Islet of Langerhans (tissue), 1 donor: ENCODE results near the gene MYOZ1.
A peak's percentile ranks its signal among the peaks of the same experiment; 100 is the strongest.
"Not testable (repeated sequence)": the region's sequence is repeated elsewhere in the genome, so short reads cannot be mapped to it uniquely, and the experiment has no call there.

Experiments used
- FAIRE-seq: peaks from one replicate; lab custom pipeline; 2011; peaks lifted over from hg19 to GRCh38; lab: Jason Lieb, UNC

MYOZ1 gene

DNA sequence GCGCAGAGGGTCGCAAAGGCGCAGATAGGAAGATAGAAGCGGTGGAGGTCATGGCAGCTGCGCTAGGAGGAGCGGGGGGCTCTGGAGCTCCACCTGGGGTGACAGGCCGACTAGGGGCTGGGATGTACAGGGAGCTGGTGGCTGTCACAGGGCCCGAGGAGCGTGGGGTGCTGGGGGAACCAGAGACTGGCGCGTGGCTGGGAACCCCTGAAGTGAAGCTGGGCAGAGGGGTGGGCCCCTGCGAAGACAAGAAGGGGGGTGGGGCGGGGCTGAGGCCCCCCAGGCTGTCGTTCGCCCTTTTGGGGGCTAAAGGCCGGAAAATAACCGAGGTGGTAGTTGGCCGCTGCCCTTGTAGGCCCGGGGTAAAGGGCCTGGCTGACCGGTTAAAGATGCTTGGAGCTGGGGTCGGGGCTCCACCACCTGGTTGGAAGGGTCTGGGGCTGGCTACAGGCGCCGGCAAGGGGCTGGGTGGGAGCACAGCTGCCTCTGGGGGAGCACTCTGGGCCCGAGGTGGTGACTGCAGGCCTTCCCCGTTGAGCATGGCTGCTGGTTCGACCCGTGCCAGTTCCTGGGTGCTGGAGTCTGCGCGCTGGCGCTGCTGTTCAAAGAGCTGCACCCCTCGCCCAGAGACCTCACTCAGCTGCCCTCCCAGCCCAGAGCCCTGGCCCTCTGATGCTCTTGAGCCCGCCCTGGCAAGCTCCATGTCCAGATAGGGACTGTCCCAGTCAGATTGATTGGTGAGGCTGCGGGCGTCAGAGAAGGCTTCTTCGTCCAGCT lies 6.8 kb upstream of the MYOZ1 start:
- FAIRE-seq: no peak

DNA sequence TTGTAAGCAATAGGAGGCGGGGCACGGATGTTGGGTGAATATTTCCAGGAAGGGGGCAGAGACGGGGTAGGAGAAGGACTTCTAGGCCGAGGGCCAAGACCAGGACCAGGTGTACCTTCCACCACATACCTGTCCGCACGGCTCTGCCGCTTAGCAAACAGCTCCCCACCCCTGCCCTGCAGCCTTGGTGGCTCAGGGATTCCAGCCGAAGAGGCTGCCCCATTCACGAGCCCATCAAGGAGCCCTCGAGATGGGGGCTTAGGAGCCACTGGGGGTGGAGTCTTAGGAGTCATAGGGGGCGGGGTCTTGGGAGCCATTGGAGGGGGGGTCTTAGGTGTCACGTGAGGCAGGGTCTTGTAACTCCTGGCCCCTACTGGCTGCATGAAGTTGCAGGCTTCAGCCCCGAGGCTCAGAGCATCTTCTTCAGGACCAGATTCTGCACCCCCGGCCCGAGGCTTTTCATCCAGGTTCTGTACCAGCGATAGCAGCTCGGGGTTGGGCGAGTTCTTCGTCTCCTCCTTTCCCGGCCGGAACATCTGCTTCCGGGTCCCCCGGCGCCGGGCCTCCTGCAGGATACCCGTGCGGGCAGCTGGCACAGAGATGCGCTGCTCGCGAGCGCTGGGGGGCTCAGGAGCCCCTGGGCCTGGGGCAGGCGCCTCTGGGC lies 6.1 kb upstream of the MYOZ1 start:
- no peak for FAIRE-seq

DNA sequence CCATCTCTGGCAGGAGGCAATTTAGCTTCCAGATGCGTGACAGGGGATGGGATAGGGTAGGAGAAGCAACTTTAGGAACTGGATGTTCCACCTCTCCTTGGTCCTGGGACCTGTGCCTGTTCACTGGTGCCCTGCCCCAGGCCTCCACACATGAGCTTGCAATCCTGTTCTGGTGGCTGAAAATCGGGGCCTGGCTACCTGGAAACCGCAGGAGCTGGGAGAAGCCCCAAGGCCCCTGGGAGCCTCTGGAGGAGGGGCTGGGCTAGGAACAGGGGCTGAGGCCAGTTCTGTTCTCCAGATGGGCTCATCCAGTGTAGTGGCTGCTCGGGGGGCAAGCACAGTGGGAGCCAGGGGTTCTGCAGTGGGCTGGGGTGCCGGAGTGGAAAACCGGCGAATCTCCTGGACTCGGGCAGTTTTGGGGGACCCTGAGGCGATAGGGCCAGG lies 5.3 kb upstream of the MYOZ1 start:
- FAIRE-seq: no peak

DNA sequence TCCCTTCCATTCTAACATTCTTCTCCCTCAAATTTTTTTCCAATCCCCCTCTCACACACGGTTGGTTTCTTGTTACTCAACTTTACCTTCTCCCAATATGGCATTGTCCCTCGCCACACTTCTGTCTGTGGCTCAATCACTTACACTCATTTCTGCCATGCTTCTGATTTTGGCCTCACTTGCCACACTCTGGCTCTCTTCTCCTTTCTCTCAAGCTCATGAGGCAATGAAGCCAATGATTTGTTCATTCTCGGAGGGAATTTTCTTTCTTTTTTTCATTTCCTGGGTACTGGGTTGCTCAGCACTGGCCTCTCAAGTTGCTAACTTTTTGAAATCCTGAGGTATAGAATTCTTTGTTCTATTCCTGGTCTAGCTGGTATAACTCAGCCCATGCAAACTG lies 4.0 kb upstream of the MYOZ1 start:
- FAIRE-seq: no peak

DNA sequence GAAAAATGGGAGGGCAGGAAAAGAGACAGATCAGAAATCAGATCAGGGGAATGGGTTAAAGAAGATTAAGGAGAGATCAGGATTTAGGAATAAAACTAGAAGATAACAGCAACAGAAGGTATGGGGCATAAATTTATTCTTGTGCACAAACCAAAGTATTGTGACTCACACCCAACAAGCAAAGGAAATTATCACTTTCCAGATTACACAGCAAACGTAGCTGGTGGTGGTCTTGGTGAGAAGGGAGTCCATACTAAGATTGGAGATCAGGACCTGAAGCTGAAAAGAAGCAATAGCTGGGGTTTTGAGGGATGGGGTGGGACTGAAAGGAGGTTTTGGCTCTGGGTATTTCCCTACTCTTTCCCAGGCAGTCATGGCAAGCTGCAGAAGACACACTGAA lies 3.5 kb upstream of the MYOZ1 start:
- no peak for FAIRE-seq

DNA sequence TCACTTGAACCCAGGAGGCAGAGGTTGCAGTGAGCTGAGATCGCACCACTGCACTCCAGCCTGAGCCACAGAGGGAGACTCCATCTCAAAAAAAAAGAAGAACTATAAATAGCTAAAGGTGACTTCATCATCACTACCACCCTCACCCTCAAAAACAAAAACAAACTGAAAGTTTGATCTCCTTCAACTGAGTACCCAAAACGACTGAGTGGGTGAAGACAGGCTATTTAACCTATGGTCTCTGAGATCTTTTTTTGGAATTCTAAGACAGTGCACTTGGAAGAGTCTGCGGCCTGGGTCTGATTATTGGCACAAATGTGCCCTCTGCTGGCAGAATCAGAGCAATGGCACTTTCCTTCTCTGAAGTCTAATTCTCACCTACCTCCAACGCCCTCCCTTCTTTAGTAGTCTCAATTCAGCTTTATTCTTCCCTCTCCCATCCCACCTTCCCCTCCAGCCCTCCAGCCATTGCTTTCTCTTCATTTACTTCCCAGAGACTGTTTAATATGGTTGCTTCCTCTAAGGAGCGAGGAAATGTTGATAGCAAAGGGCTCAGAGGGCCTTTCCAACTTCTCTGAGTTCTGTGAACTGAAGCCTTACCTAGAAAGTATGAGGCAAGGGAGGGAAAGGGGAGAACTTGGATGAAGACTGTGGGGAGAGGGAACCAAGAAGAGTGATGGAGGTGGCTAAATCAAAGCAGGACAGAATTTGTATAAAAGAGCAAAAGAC lies 2.9 kb upstream of the MYOZ1 start:
- FAIRE-seq: peak; percentile 69

DNA sequence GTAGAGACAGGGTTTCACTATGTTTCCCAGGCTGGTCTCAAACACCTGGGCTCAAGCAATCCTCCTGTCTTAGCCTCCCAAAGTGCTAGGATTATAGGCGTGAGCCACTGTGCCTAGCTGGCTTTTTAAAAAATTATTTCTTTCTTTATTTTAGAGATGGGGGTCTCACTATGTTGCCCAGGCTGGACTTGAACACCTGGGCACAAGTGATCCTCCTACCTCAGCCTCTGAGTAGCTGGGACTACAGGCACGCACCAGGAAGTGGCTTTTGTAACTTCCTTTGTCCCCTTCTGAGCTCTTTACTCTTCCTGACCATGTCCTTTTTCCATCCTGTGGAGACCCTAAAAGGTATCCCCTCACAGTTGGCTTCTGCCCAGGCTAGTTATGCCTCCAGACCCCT lies 2.1 kb upstream of the MYOZ1 start:
- FAIRE-seq: no peak

DNA sequence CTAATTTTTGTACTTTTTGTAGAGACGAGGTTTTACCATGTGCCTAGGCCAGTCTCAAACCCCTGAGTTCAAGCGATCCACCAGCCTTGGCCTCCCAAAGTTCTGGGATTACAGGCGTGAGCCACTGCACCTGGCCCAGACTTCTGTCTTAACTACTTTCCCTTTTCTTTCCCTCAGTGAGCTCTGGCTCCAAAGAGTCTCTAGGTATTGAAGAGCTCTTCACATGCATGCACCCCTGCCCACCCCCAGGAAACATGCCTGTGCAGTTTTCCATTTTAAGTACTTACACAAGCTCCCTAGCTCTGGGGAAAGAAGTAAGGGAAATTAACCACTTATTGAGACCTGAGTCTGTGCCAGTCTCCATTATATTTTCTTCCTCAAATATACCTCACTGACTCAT lies 2.0 kb downstream of the MYOZ1 start:
- FAIRE-seq: no peak

DNA sequence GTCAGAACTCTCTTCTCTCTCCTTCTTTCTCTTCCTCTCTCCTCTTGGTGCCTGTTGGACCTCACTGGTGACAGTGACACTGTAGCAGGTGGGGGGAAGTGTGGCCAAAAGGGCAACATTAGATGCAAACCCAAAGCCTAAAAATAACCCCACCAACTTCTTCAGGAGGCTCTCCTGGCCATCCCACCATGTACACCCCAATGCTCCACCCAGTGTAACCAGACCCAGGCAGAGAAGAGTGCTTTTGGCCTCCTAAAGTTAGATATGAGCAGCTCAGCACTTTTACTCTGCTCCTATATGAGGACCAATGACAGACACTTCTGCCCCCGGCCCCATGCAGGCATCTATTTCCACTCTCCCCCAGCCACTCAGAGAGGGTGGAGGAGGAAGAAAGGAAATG lies 5.5 kb downstream of the MYOZ1 start:
- no peak for FAIRE-seq

DNA sequence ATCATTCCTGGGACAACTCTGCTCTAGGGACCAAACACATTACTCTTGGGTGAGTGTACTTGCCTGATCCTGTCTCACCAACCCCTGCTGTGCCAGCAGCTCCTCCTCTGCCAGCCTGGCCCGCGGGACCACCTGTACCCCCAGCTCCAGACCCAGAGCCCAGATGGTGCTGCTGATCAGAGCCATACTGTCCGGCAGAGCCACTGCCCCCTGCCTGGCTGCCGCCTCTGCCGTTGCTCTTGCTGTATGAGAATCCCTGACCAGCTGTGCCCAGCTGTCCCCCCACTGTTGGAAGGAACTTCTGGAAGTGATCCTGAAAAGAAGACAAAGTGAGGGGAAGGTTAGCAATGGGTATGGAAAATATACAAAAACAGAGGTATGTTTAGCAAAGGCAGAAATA lies 6.9 kb downstream of the MYOZ1 start:
- no peak for FAIRE-seq

DNA sequence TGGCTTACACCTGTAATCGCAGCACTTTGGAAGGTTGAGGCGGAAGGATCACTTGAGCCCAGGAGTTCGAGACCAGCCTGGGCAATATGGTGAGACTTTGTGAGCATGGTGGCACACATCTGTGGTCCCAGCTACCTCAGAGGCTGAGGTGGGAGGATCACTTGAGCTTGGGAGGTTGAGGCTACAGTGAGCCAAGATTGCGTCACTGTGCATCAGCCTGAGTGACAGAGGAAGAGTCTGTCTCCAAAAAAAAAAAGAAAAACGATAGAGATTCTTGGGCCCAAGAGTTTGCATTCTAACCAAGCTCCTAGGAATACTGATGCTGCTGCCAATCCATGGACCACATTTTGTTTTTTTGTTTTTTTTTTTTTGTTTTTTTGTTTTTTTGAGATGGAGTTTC lies 12.1 kb downstream of the MYOZ1 start:
- FAIRE-seq: no peak

DNA sequence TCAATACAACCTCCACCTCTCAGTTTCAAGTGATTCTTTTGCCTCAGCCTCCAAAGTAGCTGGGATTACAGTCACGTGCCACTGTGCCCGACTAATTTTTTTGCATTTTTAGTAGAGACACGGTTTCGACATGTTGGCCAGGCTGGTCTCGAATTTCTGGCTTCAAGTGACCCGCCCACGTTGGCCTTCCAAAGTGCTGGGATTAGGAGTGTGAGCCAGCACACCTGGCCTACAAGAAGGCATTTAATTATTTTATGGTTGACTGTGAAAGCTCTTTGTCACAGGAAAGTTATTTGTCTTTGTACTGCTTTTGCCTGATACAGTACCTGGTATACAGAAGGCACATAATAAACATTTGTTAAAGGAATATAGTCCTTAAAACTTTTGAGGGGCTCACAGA lies 12.9 kb downstream of the MYOZ1 start:
- FAIRE-seq: no peak

DNA sequence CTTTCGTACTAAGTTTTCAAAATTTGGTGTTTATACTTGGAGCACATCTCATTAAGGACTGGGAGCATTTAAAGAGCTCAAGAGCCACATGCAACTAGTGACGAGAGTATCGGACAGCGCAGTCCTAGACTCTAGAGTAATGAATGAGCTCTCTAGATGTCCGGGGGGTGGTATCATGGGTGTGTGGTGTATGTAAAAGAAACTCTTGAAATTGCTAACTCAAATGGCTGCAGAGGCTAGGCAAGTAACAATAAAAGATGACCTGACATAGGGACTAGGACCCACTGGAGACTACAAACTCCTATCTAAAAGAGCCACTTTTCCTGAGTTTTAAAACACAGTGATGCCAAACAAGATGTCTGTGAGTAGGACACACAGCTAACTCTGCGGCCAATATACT lies 14.0 kb downstream of the MYOZ1 start:
- no peak for FAIRE-seq

DNA sequence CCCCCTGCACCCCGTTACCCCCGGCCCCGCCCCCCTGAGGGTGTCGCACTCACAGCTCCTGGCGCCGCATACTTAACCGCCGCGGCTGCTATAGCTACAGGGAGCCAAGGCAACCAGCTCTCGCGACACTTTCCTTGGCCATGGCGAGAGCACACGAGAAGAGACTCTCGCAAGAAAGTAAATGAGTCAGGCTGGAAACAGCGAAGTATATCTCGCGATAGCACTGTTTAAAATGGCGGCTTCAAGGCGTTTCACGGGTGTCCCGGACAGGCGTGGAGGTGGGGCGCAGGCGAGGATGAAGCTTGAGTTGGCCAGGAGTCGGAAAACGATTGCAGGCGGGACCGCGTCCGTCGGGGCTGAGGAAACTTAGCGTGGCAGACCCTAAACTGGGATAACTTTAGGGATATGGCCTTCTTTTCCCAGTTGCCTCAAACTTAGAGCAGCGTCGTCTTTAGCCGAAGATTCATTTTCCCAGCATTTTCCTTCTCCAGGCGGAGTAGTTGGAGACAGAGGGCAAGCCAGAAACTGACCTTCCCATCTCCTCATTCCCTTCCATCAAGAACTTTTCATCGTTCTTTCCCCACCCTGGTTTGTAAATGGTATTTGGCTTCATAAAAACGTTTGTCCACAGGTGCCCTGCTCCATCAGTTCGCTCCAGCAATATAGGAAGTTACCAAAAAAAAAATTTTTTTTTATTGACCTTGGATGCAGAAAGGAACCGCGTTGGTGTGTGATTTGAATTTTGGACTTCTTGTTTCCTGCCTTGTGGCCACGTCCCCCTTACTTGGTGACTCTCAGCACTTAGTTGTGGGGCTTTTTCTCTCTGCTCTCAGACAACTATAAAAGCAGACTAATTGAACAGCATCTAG lies 15.2 kb downstream of the MYOZ1 start:
- peak; percentile 69 for FAIRE-seq

DNA sequence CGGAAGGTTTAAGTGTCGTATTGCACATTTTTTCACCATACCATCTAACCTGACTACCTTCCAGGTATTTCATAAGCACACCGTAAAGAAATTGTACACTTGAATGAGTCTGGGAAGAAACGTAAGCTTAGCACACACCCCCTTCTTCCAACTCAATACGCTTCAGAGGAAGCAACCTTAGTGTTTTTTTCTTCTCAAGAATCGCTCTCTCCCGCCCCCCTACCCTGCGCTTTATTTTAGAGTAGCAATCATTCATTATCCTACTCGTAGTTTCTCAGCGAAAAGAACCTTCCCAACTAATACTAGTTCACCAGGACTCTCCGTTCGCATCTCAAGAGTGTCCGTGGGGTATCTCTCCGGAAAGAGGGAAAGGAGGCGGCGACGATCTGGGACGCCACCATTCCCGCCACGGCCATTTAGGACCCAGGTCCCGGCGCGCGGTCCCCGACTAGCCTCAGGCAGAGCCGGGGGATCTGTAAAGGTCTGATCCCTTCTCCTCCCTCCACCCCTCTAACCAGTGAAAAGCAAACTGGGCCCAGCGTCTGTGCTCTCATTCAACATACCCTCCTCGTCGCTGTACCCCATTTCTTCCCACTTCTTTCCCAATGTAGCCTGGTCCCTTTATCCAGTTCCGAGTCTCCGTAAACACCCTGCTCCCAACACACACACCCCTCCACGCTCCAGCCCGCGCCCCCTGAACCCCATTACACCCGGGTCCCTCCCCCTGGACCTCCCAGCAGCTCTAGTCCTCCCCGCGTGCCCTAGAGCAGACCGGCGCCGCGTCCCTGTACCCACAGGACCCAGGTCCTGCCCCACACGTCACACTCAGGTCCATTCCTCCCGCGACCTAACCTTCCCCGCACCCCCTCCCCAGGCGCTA lies 16.0 kb downstream of the MYOZ1 start:
- FAIRE-seq: no peak

DNA sequence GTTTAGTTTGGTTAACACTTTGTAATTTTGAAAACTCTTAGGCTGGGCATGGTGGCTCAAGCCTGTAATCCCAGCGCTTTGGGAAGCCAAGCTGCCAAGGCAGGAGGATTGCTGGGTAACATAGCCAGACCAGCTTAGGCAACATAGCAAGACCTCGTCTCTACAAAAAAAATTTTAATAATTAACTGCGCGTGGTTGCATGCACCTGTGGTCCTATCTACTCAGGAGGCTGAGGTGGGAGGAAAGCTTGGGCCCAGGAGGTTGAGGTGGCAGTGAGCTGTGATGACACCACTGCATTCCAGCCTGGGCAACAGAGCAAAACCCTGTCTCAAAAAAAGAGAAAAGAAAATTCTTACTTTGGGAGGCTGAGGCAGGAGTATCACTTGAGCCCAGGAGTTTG lies 18.2 kb downstream of the MYOZ1 start:
- no peak for FAIRE-seq

DNA sequence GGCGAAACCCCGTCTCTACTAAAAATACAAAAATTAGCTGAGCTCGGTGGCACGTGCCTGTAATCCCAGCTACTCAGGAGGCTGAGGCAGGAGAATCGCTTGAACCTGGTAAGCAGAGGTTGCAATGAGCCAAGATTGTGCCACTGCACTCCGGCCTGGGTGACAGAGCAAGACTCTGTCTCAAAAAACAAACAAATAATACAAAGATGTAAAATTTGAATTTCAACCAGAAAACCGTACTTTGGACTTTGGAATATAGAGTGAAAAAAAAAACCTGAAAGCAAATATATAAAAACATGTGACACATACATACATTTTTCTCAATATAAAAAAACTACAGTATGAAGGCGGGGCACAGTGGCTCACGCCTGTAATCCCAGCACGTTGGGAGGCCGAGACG lies 20.3 kb downstream of the MYOZ1 start:
- FAIRE-seq: not testable (repeated sequence)

DNA sequence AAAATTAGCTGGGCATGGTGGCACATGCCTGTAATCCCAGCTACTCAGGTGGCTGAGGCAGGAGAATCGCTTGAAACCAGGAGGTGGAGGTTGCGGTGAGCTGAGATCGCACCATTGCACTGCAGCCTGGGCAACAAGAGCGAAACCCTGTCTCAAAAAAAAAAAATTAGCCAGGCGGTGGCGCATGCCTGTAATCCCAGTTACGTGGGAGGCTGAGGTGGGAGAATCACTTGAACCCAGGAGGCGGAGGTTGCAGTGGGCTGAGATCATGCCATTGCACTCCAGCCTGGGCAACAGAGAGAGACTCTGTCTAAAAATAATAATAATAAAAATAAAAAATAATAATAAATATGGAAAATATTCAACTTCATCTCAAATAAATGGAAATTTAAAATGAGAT lies 24.1 kb downstream of the MYOZ1 start:
- FAIRE-seq: not testable (repeated sequence)

DNA sequence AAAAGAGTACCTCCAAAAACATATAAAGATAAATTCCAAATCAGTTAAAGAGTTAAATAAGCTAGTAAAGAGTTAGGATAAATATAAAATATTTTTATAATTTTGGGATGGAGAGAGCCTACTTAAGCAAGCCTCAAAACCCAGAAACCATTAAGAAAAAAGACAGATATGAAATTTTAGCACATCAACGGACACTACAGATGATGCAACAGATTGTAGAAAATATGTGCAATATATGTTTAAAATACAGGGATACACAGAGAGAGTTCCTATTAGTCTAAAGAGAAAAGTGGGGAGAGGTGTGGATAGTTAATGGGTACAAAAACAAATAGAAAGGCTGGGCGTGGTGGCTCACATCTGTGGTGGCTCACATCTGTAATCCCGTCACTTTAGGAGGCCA lies 26.6 kb downstream of the MYOZ1 start:
- no peak for FAIRE-seq

DNA sequence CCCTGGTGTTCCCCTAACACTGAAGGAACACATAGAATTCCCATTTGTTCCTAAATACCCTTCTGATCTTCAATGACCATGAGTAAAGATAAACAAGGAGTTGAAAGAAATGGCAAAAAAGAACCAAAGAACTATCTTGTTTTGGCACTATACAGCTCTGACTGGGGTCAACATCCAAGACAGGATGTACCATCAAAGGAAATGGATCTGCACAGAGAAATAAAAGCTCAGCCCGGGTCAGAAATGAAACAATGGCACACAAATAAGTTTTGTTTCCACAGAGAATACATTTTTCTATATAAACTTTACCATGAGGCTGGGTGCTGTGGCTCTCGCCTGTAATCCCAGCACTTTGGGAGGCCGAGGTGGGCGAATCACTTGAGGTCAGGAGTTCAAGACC lies 32.2 kb downstream of the MYOZ1 start:
- no peak for FAIRE-seq

DNA sequence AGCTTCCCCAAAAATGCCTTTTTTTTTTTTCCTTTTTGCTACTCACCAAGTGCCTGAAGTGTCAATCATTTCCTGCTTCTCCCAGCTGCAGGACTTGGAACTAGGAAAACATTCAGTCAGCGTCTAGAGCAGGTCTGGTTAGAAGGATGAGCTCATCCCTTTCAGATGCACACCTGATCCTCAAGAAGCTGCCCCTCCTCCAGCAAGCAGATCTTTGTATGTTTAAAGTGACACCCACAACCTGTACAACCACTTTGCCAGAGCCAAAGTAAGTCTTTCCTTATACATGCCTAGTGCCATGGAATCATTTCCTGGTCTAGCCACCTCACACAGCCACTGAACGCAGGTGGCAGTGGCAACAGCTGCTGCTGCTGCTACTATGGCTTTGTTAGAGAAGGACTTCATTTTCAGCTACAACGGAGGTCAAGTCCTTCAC lies 39.8 kb downstream of the MYOZ1 start:
- peak; percentile 95 for FAIRE-seq
